HG03460 (cell line): ENCODE results near the gene RIOX2.

Experiments used
- ATAC-seq: cut with Tn5 transposase; IDR thresholded peaks from one replicate; pipeline ENCODE4 v1.9.1; 2021; ENCODE audit not compliant: unreplicated experiment

Gene RIOX2

DNA sequence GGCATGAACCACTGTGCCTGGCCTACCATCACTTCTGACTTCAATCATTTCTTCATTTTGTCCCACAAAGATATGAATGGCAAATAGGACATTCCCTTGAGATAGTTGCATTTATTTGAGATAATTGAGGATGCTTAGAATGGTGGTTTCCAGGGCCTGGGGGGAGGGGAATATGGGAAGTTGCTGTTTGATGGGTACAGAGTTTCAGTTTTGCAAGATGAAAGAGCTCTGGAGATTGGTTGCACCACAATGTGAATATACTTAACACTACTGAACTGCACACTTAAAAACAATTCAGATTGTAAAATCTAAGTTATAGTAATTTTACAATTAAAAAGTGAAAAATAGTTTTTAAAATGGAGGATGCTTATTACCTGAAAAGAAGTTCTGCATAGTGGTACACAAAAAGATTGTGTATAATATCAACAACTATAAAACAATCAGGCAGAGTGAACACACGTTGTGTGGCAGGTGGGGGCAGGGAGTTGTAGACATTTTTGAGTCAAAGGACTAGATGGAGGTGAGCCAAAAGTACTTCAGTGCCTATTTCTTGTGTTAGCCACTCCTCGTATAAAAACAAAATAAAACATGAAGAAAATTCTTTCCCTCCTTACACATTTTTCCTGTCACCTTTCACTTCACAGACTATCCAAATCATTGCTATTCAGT lies 18.5 kb upstream of the RIOX2 start:
- ATAC-seq: no peak

DNA sequence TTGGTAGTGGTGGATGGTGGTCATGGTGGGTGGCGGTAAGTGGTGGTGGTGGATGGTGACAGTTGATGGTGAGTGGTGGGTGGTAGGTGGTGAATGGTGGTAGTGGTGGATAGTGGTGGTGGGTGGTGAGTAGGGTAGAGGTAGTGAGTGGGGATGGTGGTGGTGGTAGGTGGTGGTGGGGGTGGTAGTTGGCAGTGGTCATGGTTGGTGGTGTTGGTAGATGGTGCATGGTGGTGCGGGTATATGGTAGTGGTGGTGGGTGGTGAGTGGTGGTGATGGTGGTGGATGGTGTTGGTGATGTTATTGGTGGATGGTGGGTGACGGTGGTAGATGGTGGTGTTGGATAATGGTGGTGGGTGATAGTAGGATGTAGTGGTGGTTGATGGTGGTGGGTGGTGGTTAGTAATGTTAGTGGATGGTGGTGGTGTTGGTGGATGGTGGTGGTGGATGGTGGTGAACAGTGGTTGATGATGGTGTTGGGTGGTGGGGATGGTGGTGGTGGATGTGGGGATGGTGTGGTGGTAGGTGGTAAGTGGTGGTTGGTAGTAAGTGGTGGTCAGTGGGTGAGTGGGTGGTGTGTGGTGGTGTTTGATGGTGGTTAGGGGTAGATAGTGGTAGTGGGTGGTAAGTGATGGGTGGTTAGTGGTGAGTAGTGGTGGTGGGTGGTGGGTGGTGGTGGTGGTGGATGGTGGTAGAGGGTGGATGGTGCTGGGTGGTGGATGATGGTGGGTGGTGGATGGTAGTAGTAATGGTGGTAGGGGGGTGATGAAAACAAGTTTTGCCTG lies 16.7 kb upstream of the RIOX2 start:
- ATAC-seq: no peak

DNA sequence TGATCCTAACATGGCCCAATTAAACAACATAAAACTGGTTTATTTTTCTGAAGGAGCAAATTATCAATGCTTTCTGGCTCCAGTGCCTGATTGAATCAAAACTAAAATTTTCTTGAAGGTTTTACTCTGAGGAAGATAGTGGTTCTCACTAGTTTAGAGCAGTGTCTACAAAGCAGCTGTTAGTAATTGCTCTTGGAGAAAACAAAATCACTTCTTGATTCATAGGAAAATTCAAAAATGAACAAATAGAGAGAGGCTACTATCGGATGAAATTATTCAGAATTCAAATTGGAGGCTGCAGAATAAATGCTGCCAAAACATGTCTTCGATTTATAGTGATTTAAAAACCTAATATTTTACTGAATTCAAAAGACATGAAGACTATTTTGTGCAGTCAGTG lies 15.1 kb upstream of the RIOX2 start:
- ATAC-seq: no peak

DNA sequence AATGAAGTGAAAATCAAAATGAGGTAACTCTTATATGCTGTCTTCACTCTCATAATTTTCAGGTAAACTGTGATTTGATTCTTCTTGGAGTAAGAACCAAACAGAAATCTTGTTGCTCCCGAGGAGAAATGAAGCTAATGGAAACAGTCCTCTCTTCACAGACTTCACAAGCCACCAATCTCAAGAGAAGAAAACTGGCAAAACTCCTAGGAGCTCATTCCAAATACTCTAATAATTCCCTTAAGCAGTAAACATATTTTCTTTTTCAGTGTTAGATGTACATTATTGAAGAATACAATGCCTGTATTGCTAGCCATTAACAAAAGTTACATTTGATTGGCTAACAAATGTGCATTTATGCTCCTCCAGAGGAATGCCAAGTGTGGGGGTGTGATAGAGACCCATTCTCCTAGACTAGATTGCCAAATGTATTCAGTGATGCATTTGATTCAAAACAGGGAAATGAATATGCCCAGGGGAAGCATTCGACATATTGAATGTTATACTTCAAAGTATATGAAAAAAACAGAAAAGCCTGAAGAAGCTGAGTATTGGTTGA lies 11.8 kb upstream of the RIOX2 start:
- ATAC-seq: no peak

DNA sequence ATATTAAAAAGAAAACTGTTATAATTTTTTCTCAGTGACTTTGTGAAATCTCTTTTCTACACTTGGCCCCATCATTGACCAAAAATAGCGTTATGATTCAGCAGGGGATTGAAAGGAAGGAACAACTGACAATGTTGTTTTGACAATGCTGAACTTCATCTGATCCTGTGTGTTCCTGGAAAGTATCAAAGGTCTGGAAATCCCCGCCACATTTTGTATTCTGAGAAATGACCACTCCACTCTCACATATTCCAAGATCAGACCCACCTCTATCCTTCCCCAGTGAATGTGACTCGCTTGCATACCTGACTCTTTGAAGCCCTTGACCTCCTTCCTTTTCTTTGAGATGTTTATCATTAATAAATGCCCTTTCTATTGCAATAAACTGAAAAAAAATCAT lies 9.7 kb upstream of the RIOX2 start:
- no peak for ATAC-seq

DNA sequence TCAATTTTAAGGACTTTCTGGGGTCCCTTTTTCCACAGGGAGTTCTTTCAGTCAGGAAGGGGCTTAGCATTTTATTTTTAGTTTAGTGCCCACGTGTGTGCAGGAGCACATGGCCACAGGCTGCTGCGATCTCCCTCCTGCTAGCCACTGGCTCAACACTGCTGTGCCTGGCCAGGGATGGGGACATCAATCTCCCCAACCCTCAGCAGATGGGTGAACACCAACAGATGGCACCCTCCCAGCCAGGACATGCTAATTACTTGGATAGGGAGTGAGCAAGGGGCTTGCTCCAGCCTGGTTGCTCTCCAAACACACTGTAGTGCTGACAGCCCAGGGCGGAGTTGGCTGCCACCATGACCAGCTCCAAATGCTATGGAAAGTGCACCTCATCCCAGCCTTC lies 7.4 kb upstream of the RIOX2 start:
- no peak for ATAC-seq

DNA sequence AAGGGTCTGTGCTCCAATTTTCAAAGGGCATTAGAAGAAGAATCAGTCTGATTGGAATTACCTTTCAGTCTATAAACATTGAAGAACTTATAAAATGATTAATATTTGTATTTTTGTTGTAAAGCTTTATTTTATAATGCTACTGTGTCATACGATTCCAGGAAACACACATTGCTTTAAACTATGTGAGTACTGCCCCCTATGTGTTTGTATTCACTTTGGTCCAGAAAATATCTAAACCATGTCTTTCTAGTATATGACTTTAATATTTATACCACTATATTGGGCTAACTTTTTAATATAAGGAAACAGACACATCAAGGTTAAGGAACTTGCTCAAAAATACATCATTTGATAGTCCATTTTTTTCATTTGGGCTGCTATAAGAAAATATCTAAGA lies 3.2 kb upstream of the RIOX2 start:
- ATAC-seq: no peak

DNA sequence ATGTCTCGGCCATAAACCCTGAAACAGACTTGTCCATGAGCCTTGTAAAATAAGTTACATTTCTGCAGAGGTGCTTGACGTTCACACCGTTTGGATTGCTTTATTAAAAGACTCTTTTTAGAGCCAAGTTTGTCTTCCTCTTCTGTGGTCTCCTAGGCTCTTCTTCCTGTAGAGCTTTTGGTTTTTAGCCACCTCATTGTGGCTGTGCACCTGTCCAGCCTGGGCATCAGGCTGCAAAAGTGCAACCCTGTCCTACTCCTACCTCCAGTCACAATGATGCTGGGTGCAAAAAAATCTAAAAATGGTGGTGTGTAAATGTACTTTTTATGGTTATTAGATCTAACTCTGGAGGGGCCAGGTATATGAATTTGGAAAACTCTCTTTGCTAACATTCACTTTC lies 2.8 kb upstream of the RIOX2 start:
- no peak for ATAC-seq

DNA sequence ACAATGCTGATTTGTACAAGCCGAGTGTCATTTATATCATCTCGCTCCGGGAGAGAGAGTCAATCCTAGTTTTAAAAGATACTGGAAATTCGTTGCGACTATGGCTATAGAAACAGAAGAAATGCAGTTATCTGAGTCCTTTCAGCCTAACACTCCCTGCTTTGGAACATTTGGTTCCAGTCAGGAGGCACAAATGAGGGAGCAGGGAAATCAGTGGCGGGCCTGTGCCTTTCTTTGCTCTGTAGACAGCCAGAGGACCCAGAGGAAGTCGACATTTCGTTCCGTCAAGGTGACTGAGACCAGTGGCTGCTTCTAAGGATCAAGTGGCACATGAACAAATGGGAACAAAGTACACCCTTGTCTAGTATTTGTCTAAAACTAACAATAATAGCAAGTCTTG lies 745 bp upstream of the RIOX2 start:
- no peak for ATAC-seq

DNA sequence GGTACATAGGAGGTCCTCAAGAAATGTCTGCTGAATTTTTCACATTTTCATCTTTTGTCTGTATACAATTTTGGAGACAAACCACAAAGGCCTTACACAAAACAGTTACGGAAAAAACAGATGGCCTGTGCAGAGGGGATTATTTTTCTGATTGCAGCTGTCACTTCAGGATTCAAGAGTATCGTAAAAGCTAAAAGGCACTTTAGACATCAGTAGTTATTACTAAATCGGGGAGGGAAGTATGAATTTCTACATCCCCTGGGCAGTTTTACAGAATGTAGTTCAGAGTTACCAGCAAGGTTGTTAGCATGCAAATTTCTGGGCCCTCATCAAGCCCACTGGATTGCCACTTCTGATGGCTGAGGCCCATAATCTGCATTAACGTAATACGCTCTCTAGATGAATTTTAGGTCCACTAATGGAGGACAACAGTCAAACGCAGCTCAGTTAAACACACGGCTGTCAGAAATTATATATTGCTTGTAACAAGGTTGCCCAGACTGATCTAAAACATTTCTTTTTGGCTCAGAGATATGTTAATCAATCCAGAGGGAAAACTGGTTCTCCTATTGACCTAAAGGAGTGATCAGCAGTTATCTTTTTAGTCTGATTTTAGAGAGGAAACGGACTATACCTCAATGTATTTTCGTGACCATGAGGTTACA lies 1.1 kb downstream of the RIOX2 start:
- no peak for ATAC-seq

DNA sequence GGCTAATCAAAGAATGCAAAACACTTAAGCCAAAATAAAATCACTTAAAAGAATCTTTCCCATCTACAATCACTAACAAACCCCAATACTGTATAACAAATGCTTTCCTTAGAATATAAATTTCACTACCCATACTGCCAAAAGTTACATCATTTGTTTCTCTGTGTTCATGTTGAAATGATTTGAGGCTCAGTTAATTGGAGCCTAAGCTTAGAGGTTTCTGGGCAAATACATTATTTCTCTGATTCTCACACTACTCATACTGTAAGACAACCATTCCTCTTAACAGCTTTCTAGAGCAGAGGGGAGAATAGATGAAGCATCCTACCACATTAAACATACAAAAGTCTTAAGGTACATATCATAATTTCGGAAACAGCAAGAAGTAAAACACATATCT lies 2.1 kb downstream of the RIOX2 start:
- no peak for ATAC-seq

DNA sequence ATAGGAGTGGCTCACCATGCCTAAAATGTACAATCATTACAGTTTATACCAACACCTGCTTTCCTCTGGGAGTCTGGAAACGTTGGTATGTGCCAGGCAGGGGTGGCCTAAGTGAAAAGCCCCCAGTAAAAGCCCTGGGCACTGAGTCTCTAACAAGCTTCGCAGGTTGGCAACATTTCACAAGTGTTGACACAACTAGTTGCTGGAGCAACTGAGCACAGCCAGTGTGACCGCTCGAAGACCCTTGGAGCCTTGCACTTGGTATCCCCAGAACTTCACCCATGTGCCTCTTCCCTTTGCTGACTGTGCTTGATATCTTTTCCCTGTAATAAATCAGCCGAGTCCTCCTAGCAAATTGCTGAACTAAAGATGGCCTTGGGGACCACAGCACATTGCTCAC lies 2.7 kb downstream of the RIOX2 start:
- ATAC-seq: no peak

DNA sequence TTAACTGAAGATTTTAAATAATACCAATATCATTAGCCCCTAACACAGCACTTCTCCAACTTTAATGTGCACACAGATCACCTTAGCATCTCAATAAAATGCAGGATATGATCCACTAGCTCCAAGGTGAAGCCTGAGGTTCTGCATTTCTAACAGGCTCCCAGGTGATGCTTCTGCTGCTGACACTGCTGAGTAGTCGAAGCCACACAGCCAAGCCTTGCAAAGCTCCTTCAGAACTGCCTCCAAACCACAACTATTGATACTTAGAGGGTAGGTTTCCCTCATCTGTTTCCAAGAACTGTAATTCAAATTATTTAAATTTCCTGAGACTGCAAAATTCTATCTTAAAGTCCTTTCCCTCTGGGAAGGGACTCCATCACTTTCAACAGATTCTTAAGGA lies 3.9 kb downstream of the RIOX2 start:
- no peak for ATAC-seq

DNA sequence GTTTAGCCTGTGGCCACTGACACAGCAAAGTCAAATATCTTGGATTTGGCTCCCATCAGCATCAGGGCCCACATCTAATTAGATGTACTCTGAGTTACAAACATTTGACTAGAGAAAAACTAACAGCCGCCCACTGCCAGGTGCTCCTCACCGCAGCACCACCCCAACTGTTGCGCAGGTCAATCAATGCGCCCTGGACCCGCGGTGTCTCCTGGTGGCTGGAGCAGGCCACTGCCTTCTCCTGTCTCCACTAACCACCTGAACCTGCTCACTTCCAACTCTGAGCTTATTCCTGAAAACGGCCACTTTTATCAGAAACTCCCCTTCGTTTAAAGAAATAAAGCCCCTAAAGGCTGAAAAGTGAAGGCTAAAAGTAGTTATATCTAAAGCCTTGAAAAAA lies 4.3 kb downstream of the RIOX2 start:
- no peak for ATAC-seq

DNA sequence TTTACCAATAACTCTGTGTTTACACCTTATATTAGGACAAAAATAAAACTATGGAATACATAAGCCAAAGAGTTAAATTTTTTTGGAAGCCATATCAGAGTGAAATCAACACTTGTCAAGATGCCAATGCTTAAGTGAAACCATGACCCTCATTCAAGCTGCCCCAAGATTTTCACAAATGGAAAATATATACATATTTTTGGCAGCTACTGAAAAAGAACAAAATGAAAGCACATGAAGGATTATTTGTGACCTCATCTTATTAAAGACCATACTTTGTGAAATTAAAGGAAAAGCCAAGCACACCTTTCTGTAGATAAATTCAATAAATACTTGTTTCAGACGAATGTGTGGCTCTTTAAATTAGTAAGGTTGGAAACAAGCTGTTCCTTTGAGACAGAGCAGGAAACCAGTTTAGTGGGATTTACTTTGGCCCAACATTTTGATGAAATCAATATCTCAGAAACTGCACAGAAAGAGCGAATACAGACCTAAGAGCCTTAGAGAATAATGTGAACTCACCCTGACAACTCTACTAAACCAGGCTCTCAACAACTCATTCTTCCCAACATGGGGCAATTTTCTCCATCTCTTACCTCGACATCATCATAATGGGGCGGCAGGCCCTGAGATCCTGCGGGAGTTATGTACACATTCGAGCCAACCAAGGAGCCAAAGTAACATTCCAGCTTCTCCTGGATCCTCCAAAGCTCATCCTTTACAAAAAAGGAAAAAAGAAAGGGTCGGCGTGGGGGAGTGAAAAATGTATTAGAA lies 11.1 kb downstream of the RIOX2 start:
- no peak for ATAC-seq

DNA sequence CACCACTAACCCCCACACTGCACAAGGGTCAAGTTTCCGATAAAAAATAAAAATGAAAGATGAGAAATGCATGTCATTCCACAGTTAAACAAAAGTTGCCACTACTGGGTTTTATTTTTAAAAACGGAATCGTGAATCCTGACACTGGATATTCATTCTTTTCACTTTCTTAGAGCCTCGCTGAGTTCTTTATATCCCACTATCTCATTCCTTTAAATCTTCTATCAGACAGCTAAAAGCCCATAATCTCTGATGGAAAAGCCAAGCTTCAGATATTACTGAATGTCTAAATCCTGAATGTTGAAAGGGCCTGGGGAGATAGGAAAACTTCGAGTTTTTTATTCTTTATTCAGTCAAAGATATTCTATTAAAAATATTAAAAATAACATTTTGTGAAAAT lies 11.7 kb downstream of the RIOX2 start:
- ATAC-seq: no peak

DNA sequence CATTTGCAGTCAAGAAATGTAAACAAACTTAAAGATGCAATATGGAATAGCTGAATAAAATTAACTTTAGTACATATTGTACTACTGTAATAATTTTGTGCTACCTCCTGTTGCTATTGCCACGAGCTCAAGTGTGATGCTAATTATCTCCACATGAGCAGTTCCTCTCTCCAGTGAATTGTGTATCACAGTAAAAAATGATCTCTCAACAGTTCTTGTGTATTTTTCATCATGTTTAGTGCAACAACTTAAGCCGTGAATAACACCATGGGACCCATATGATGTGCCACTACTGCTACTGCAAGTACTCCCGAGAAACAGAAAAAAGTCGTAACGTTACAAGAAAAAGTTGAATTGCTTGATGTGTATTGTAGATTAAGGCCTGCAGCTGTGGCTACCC lies 12.4 kb downstream of the RIOX2 start:
- ATAC-seq: no peak

DNA sequence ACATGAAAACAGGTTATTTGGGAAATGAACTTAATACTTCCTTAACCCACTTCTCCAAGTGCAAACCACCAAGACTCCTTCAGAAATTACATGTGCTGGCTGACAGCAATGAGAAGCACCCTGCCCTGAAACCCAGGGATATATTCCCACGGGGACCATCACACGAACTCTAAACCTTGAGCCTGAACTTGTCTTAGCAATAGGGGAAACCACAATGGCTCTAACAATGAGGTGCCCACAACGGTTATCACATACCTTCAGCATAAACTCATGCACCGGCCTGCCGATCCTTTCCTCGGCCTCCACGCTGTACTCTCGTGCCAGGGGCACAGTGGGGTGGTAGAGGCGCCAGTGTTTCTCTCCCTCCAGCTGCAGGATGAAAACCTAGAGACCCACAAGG lies 13.4 kb downstream of the RIOX2 start:
- ATAC-seq: no peak

DNA sequence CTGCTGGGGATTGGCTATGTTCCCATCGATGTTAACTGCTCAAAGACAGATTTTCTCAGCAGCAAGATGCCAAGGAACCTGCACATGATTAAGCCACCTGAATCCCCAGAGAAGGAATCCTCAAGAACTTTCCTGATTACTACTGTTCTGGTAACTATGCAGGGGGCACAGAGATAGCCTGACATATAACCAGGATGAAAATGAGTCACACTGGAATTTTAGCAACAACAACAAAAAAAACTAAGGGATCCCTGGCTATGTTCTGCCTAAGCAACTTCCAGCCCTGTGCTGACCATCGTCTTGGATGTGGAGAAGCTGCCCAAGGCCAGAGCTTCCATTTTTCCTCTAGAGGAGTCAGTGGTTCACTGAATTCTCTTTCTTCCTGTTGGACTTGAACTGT lies 13.8 kb downstream of the RIOX2 start:
- ATAC-seq: no peak

DNA sequence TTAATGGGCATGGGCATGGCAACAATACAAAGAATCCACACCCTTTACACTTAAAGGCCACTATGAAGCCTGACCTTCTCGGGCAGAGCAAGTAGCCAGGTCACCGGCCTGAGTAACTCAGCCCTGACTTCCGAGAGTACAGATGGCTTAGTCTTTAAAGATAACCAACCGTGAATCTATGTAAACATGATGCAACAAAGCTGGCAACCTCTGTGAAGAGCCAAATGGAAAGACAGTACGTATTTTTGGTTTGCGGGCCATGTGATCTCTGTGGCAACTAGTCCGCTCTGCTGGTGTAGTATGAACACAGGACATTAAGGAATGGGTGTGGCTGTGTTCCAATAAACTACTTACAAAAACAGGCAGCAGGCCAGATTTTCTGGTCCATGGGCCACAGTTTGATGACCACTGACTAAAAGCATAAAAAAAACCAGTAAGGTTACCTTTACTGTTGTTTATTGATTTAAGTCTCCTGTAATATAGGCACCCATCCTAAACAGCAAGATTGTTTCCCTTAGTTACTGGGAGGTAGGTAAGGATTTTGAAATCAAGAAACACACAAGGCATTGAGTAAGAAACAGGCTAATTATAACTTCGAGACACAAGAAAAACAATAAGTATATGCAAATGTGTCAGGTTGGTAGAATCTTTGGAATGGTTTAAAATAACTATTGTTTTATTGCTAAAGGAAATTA lies 14.5 kb downstream of the RIOX2 start:
- ATAC-seq: no peak

DNA sequence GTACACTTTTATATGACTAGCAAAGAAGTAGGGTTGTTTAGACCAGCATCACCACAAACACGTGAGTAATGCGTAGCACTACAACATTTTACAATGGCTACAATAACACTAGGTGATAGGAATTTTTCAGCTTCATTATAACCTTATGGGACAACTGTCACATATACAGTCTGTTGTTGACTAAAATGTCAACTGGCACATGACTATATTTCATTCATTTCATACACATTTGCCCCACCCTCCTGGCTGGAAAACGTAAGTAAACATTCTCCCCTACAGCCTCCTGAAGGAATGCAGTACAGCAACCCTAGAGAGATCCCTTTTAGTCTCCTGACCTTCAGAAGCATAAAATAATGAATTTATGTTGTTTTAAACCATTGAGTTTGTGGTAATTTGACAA lies 16.2 kb downstream of the RIOX2 start:
- no peak for ATAC-seq
